NB4 (cell line): ENCODE data around the gene MYEOV.

Experiments
- DNase-seq: peaks from one replicate; pipeline ENCODE4 v3.0.0; 2010; ENCODE audit warnings: low read depth
- H3K4me3 ChIP-seq: one replicate; pipeline ENCODE4 v1.5.1; 2011; ENCODE audit warnings: mild to moderate bottlenecking, low read depth, low read length, moderate library complexity
- MYC ChIP-seq: IDR thresholded peaks from 2 replicates; pipeline ENCODE4 v1.6.1; 2011; ENCODE audit warnings: low read depth, low read length
- POLR2A ChIP-seq: IDR thresholded peaks from 2 replicates; pipeline ENCODE4 v1.6.1; 2011; ENCODE audit warnings: mild to moderate bottlenecking; ENCODE audit not compliant: insufficient read length; ENCODE audit errors: extremely low read depth
- TF ChIP-seq, protein P1 (sequence below): IDR thresholded peaks from 2 replicates; pipeline ENCODE4 v1.6.1; 2011; ENCODE audit warnings: low read depth, low read length
- TF ChIP-seq, protein P2 (sequence below): IDR thresholded peaks from one replicate; pipeline ENCODE4 v1.5.1; 2012; ENCODE audit warnings: low read depth, low read length

The MYEOV gene

DNA sequence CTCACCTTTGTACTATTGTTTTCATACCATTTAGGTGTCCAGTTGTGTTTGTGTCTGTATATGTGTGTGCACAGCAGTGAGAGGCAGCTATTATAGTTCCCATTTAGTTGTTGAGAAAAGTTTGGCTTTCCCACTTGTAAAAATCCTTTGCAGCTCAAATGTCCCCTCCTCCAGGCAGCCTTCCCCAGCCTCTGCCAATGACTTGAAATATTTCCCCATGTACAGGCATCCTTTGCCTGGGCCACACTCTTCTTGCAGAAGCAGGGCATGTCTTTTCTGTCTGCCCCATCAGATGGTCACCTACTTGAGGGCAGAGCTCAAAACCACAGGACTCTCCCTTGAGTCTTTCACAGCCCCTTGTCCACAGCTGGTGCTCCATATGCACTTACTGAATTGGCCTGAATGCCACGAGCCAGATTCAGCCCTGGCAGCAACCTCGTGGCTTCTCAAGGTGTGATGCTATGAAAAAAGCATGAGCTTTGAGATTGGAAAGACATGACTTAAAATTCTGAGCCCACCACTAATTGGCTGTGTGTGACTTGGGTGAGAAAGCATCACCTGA is 39.3 kb downstream of the MYEOV start:
- no peak for DNase-seq
- TF ChIP-seq MYC (no peak), POLR2A (no peak)
- TF ChIP-seq, protein P1, sequence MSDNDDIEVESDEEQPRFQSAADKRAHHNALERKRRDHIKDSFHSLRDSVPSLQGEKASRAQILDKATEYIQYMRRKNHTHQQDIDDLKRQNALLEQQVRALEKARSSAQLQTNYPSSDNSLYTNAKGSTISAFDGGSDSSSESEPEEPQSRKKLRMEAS = no peak
- TF ChIP-seq, protein P2, sequence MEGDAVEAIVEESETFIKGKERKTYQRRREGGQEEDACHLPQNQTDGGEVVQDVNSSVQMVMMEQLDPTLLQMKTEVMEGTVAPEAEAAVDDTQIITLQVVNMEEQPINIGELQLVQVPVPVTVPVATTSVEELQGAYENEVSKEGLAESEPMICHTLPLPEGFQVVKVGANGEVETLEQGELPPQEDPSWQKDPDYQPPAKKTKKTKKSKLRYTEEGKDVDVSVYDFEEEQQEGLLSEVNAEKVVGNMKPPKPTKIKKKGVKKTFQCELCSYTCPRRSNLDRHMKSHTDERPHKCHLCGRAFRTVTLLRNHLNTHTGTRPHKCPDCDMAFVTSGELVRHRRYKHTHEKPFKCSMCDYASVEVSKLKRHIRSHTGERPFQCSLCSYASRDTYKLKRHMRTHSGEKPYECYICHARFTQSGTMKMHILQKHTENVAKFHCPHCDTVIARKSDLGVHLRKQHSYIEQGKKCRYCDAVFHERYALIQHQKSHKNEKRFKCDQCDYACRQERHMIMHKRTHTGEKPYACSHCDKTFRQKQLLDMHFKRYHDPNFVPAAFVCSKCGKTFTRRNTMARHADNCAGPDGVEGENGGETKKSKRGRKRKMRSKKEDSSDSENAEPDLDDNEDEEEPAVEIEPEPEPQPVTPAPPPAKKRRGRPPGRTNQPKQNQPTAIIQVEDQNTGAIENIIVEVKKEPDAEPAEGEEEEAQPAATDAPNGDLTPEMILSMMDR = no peak
- no peak overlapping the region for H3K4me3 ChIP-seq

DNA sequence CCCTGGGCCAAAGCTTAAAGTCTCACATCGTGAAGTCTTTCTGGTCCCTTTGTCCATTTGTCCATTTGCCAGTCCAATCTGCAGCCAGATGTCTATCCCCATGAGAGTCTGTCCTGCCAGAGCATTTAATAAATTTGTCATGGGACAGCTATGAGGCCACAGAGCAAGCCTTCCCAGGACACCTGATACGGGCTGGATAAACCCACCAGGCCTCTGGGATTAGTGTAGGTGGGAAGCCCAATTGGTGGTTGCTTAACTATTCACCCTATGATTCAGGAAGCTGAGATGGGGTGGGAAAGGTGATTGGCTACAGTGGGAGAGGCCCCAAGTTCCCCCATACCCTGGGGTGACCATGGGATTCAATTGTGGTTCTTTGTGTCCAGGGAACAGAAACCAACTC is 39.9 kb downstream of the MYEOV start:
- no peak for DNase-seq
- TF ChIP-seq, protein P2 = no peak
- TF ChIP-seq, protein P1 = no peak
- no peak for TF ChIP-seq POLR2A
- TF ChIP-seq MYC = no peak

DNA sequence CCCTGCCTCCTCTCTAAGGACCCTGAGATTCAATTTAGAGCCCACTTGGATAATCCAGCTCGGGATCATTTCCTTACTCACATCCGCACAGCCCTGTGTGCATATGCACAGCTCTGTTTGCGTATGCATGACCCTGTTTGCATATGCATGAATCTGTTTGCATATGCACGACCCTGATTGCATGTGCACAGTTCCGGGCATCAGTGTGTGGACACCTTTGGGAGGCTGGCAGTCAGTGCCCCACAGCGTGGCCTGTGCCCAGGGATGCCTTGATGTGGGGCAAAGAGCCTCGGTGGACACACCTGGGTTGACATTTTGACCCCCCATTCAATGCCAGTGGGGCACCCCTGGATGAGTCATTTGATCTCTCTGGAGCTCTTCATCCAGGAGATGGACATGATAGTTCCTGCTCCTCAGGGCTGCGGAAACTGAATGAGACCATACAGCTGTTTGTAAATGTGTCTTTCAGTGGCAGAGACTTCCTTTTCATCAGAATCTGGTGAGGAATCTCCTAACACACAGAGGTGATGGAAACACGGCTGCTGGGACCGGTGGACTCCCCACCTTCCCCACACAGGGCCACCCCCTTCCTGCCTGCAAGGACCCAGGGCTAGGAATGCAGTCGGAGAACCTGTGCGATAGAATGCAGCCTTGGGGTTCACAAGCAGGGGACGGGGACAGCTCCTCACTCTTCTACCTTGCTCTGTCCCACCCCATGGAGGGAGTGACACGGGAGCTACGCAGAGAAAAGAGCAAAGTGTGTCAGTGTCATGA is 41.2 kb downstream of the MYEOV start:
- H3K4me3 ChIP-seq = no peak overlapping the region
- DNase-seq = no peak
- no peak for TF ChIP-seq MYC
- TF ChIP-seq, protein P1 = no peak

More for the DNA sequence above, 39.9 kb downstream of the MYEOV start:
- H3K4me3 ChIP-seq = no peak overlapping the region

DNA sequence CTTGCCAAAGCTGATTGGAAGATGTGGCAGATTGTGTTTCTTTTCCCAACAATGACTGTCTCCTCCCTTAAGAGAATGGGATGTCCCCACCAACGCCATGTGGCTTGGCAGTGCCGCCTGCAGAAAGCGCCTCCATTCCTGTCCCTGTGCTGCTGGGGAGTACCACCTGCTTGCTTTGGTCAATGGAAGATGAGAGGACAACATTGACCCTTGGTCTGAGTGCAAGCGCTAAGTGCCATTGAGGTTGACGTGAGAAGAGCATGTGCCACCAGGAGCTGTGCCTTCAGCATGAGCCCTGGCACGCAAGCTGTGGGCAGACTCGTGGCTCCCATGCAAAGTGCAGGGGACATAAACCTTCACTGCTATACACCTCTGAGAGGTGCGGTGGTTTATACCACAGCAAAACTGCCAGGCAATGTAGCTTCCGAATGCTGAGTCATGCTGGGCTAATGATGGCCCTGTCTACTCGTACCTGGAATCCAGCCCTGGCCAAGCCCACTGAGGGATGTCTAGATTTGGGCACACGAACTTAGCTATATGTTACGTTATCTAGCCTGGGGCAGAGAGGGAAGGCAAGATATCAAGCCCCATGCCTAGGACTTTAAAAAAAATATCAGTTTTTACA is 41.9 kb downstream of the MYEOV start:
- TF ChIP-seq POLR2A (no peak), MYC (no peak)
- TF ChIP-seq, protein P2 = no peak
- TF ChIP-seq, protein P1 = no peak
- no peak for DNase-seq

DNA sequence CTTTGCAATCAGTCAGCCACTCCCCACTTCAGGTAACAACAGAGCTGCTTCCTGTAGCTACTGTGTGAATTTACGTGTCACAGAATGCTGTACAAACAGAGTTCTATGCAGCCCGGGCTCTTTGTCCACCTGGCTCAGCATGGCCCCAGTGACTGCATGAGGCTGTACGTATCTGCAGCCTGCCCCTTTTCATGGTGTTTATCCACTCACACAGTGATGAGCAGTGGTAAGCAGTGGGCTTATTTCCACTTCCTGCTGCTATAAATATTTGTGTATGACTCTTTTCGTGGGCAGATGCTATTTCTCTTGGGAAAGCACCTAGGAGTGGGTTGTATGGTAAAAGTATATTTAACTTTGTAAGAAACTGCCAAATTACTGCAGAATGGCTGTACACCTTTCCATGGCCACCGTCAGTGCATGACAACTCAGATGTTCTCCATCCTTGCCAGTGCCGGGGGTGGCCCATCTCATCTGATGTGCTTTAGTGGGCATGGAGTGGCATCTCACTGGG is 43.3 kb downstream of the MYEOV start:
- no peak overlapping the region for H3K4me3 ChIP-seq
- TF ChIP-seq, protein P2 = no peak
- TF ChIP-seq, protein P1 = no peak
- TF ChIP-seq MYC (no peak), POLR2A (no peak)
- no peak for DNase-seq

More for the DNA sequence above, 41.9 kb downstream of the MYEOV start:
- H3K4me3 ChIP-seq = no peak overlapping the region
